GM06990 (cell line): ENCODE results near the gene KIF3A.

Experiments
- DNase-seq: peaks from one replicate; pipeline ENCODE4 v3.0.0-alpha.2; 2011; ENCODE audit not compliant: insufficient read length; ENCODE audit errors: extremely low read depth
- H3K27me3 ChIP-seq: replicated peaks from 2 replicates; pipeline ENCODE4 v1.6.0; 2011; ENCODE audit warnings: low read length; ENCODE audit not compliant: control insufficient read depth, insufficient read depth
- H3K36me3 ChIP-seq: 2 replicates; pipeline ENCODE4 v1.5.1; 2011; ENCODE audit warnings: low read length; ENCODE audit not compliant: control insufficient read depth, insufficient read depth
- H3K4me3 ChIP-seq: replicated peaks from 2 replicates; pipeline ENCODE4 v1.5.1; 2011; ENCODE audit warnings: low read depth, mild to moderate bottlenecking, control low read depth, low read length
- TF ChIP-seq, protein P1 (sequence below): IDR thresholded peaks from 2 replicates; pipeline ENCODE4 v1.5.1; 2011; ENCODE audit warnings: low read length, control low read depth, mild to moderate bottlenecking, inconsistent platforms; ENCODE audit not compliant: insufficient read depth, poor library complexity, severe bottlenecking

Gene KIF3A

DNA sequence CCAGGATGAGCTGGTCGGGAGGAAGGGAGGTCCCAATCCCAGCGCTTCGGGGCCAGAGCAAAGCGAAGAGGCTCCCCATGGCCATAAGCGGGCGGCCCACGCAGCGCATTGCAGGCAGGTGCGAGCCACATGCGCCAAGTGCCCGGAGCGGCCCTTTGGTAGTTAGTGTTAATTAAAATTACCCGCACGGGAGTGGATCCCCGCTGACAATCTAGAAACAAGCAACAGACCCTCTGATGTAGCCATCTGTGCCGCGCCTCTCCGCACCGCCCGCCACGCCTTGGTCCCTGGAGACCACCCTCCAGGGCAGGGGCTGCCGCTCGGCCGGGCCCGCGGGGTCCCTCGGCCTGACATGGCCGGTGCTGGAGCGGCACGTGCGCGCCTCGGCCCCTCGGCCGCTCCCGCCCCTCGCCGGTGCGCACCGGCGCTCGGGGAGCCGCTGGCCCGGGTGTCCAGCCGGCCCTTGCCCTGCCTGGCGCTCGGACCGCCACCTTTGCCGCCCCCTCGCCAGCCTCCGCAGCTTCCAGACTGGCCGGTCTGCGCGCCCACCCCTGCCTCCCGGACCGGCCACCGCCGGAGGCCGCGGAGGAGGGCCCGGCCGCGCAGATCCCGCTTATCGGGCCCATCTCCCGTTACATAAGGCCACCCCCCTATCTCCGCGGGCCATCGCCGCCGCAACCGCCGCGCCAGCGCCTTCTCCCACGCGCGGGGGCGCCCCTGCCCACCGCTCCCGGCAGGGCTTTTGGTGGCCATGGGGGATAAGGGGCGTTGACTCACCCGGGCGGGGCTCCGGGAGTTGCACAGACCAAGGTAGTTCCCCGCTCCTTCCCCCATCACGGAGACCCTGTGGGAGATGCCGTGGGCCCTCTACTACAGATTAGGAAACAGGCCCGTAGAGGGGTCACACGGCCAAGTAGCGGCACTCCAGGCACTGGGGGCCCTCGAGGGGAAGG lies 81.2 kb downstream of the KIF3A start:
- TF ChIP-seq, protein P1, sequence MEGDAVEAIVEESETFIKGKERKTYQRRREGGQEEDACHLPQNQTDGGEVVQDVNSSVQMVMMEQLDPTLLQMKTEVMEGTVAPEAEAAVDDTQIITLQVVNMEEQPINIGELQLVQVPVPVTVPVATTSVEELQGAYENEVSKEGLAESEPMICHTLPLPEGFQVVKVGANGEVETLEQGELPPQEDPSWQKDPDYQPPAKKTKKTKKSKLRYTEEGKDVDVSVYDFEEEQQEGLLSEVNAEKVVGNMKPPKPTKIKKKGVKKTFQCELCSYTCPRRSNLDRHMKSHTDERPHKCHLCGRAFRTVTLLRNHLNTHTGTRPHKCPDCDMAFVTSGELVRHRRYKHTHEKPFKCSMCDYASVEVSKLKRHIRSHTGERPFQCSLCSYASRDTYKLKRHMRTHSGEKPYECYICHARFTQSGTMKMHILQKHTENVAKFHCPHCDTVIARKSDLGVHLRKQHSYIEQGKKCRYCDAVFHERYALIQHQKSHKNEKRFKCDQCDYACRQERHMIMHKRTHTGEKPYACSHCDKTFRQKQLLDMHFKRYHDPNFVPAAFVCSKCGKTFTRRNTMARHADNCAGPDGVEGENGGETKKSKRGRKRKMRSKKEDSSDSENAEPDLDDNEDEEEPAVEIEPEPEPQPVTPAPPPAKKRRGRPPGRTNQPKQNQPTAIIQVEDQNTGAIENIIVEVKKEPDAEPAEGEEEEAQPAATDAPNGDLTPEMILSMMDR = peak; percentile 18
- Histone ChIP-seq H3K27me3 (no peaks in the 10 kb centered on the region), H3K4me3 (peak overlapping the region; percentile 40), H3K36me3 (no peaks in the 10 kb centered on the region)
- peak; percentile 58 for DNase-seq

DNA sequence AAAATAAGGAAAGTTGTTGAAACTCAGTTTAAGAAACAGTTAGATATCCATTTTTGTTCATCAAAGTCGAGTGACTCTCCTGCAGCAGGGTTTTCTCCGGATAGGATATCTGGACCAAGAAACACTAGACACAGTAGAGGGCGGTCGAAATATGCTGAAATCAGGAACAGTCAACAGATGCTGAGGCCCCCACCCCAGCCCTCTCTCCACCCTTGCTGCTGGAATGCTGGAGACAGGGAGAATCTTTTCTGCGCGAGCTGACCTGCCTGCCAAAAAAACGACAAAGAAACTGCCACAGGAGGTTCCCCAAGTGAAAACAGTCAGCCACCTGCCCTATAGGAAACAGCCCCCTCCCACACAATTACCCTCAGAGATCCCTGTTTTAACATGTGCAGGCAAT lies 83.6 kb downstream of the KIF3A start:
- Histone ChIP-seq H3K27me3 (no peaks in the 10 kb centered on the region), H3K4me3 (no peak overlapping the region), H3K36me3 (no peaks in the 10 kb centered on the region)
- DNase-seq = no peak
- TF ChIP-seq, protein P1 = no peak

DNA sequence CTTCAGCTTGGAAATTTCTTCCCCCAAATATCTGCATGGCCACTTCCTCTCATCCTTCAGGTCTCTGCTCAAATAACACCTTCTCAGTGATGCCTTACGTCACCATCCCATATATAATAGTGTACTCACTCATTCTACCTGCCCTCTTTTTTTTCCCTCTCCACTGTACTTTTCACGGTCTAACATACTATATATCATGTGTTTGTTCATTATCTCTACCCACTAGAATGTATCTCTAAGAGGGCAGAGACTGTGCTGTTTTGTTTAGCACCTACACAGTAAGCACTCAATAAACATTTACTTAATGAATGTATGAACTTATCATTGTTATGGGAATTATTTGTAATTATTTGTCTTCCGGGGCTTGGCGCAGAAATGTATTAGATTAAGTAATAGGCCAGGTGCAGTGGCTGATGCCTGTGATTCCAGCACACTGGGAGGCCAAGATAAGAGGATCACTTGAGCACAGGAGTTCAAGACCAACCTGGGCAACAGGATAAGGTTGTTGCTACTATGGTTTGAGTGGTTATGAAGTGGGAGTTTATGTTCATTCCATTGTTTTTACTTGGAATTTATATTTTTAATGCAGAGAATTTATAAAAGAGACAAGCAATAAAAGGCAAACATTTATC lies 85.4 kb downstream of the KIF3A start:
- TF ChIP-seq, protein P1 = no peak
- H3K36me3 ChIP-seq = no peaks in the 10 kb centered on the region
- no peak for DNase-seq
- H3K27me3 ChIP-seq = no peaks in the 10 kb centered on the region
- no peak overlapping the region for H3K4me3 ChIP-seq

DNA sequence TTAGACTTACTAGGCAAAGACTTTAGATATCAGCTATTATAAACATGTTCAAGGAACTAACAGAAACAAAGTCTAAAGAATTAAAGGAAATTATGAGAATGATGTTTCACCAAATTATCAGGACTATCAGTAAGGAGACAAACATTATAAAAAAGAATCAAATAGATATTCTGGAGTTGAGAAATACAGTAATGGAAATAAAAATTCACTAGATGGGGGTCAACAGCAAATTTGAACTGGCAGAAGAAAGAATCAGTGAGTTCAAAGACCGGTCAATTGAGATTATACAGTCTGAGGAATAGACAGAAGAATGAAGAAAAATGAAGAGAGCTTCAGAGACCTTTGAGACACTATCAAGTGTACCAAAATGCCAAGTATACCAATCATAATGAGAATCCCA lies 89.0 kb downstream of the KIF3A start:
- TF ChIP-seq, protein P1 = no peak
- DNase-seq = no peak
- no peaks in the 10 kb centered on the region for H3K27me3 ChIP-seq
- no peaks in the 10 kb centered on the region; the same call in 1 of the 2 replicates for H3K36me3 ChIP-seq
- H3K4me3 ChIP-seq = no peak overlapping the region

DNA sequence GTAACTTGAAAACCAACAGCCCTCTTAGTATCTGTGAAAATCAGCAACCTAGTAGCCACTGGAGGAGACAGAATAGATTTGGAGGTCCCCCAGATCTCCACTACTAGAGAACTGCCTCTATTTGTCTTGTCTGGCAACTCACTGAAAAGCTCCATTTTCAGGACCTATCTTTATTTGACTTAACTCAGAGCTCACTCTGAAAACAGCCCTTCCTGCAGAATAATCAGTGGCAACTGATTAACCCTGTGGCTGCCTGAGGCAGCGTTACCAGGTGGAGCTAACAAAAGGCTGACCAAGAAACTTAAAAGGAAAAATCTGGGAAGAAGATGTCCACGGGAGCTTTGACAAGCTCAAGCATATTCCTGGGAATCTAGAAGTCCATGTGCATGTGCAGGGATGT lies 89.9 kb downstream of the KIF3A start:
- no peak for DNase-seq
- peaks cover 6% of the 10 kb centered on the region for H3K36me3 ChIP-seq

More for the DNA sequence above, 89.9 kb downstream of the KIF3A start:
- Histone ChIP-seq H3K4me3 (no peak overlapping the region), H3K27me3 (no peaks in the 10 kb centered on the region)
- TF ChIP-seq, protein P1 = no peak
